ENCODE measurements around the gene PKHD1. TPM values are rescaled to one million over a fixed set of nuclear protein-coding genes. Genes with fewer than 3 reads are reported as not detected.
A peak's percentile ranks its signal among the peaks of the same experiment; 100 is the strongest.

PKHD1 gene
- total and polyA plus RNA-seq, 2 of the 13 experiments (the other 11 are each of a cell fraction or from before 2014, with no cell fraction given) = 0.01 to 0.13 TPM

GRCh38 chr6:52130440-52130839 is 43.0 kb upstream of the PKHD1 start:
- TF ChIP-seq CEBPB (IDR thresholded peaks at IDR 0.05; ENCODE audit: borderline replicate concordance, low read depth, low read length) (0 out of 2 replicates have a peak, but pooled peaks have one; percentile 27), HNF1B (CRISPR knock-in tag; IDR thresholded peaks at IDR 0.05) (no peak), ZNF292 (CRISPR knock-in tag; IDR thresholded peaks at IDR 0.05; ENCODE audit: borderline replicate concordance, low read depth) (no peak)
- Histone ChIP-seq H3K4me3 (replicated peaks in 1 of 3; ENCODE audit: insufficient read depth in 1 of 3, low read depth in 2 of 3, low read length in 3 of 3) (no peak overlapping the region), H4K20me1 (ENCODE audit: insufficient read depth, low read length) (no peaks in the 10 kb centered on the region), H3K4me2 (ENCODE audit: low read depth, low read length) (no peak overlapping the region), H3K79me2 (ENCODE audit: insufficient read depth, low read length) (no peaks in the 10 kb centered on the region), H3K9me3 (ENCODE audit: low read length) (no peaks in the 10 kb centered on the region), H3K36me3 (replicated peaks in 1 of 2; ENCODE audit: control insufficient read depth in 1 of 2, insufficient read depth in 2 of 2, low read length in 2 of 2) (no peaks in the 10 kb centered on the region), H3K9ac (ENCODE audit: insufficient read depth, low read depth, low read length) (no peak overlapping the region), H2AFZ (ENCODE audit: low read length) (no peak overlapping the region), H3K4me1 (ENCODE audit: insufficient read depth, low read length) (peaks cover 4% of the 10 kb centered on the region), H3K27ac (ENCODE audit: extremely low read length, insufficient read depth, low read length) (no peak overlapping the region), H3K27me3 (ENCODE audit: control insufficient read depth in 1 of 2, insufficient read depth in 2 of 2, low read length in 2 of 2) (0 out of 5 replicates have a peak, but pooled peaks cover 0 to 3% of the 10 kb centered on the region in 2 experiments)
- POLR2A ChIA-PET = no interaction called here
- 6% methylated on average over 1 of the region's 1 CpG for WGBS (ENCODE audit: low lambda C conversion rate)
- intact Hi-C loops (cut with micrococcal nuclease; ENCODE audit: unreplicated experiment) = no loop called here
- in situ Hi-C loops (cut with HindIII; ENCODE audit: extremely low pct_ligation_motif_present, low pct_unique_long_range_greater_than_20kb) = no loop called here
- ATAC-seq (no peak), DNase-seq (ENCODE audit: low spot score) (no peak), FAIRE-seq (no peak)
- no TSS peak for BruUV-seq (replicated peaks)
- CTCF ChIA-PET (ENCODE audit: low intra/inter-chr PET ratio, low total read pairs) = no interaction called here

GRCh38 chr6:52127957-52128356 is 40.5 kb upstream of the PKHD1 start:
- in situ Hi-C loops (cut with HindIII; ENCODE audit: extremely low pct_ligation_motif_present, low pct_unique_long_range_greater_than_20kb) = no loop called here
- H3K4me2 ChIP-seq (ENCODE audit: low read depth, low read length) = no peak overlapping the region
- no peaks in the 10 kb centered on the region for H3K79me2 ChIP-seq (ENCODE audit: insufficient read depth, low read length)
- ChIA-PET POLR2A (no interaction called here), CTCF (ENCODE audit: low intra/inter-chr PET ratio, low total read pairs) (no interaction called here)
- intact Hi-C loops (cut with micrococcal nuclease; ENCODE audit: unreplicated experiment) = no loop called here
- no peaks in the 10 kb centered on the region for H3K36me3 ChIP-seq (replicated peaks in 1 of 2; ENCODE audit: control insufficient read depth in 1 of 2, insufficient read depth in 2 of 2, low read length in 2 of 2)
- DNase-seq (ENCODE audit: low spot score) (no peak), ATAC-seq (no peak), FAIRE-seq (no peak)
- peaks cover 19% of the 10 kb centered on the region for H3K4me1 ChIP-seq (ENCODE audit: insufficient read depth, low read length)
- no peaks in the 10 kb centered on the region for H4K20me1 ChIP-seq (ENCODE audit: insufficient read depth, low read length)
- H3K27ac ChIP-seq (ENCODE audit: extremely low read length, insufficient read depth, low read length) = no peak overlapping the region
- no peak overlapping the region for H3K9ac ChIP-seq (ENCODE audit: insufficient read depth, low read depth, low read length)
- H3K27me3 ChIP-seq (ENCODE audit: control insufficient read depth in 1 of 2, insufficient read depth in 2 of 2, low read length in 2 of 2) = no peaks in the 10 kb centered on the region
- WGBS (ENCODE audit: low lambda C conversion rate) = 45% methylated on average over 4 of the region's 4 CpGs
- BruUV-seq (replicated peaks) = no TSS peak
- H3K9me3 ChIP-seq (ENCODE audit: low read length) = no peaks in the 10 kb centered on the region
- no peak overlapping the region for H3K4me3 ChIP-seq (replicated peaks in 1 of 3; ENCODE audit: insufficient read depth in 1 of 3, low read depth in 2 of 3, low read length in 3 of 3)
- no peak overlapping the region for H2AFZ ChIP-seq (ENCODE audit: low read length)
- TF ChIP-seq ZNF710 (CRISPR knock-in tag; IDR thresholded peaks at IDR 0.05; ENCODE audit: borderline replicate concordance) (no peak), ZNF503 (CRISPR knock-in tag; IDR thresholded peaks at IDR 0.05) (no peak), HINFP (CRISPR knock-in tag; IDR thresholded peaks at IDR 0.05; ENCODE audit: low read depth) (no peak), ATM (IDR thresholded peaks at IDR 0.05; ENCODE audit: borderline replicate concordance) (no peak), KLF15 (CRISPR knock-in tag; IDR thresholded peaks at IDR 0.05; ENCODE audit: borderline replicate concordance) (no peak), HNF4A (CRISPR knock-in tag; IDR thresholded peaks at IDR 0.05) (no peak), ZNF550 (CRISPR knock-in tag; IDR thresholded peaks at IDR 0.05; ENCODE audit: borderline replicate concordance) (no peak), ZNF260 (CRISPR knock-in tag; IDR thresholded peaks at IDR 0.05; ENCODE audit: borderline replicate concordance, low read depth) (no peak)

All from HepG2 (cell line).